ENCODE results near the gene IKZF1. TPM values are rescaled to one million over a fixed set of nuclear protein-coding genes. Genes with fewer than 3 reads are reported as not detected.
A peak's percentile ranks its signal among the peaks of the same experiment; 100 is the strongest.

IKZF1 gene
- total and polyA plus RNA-seq, 2 donors, result 99.0 to 124 TPM

DNA sequence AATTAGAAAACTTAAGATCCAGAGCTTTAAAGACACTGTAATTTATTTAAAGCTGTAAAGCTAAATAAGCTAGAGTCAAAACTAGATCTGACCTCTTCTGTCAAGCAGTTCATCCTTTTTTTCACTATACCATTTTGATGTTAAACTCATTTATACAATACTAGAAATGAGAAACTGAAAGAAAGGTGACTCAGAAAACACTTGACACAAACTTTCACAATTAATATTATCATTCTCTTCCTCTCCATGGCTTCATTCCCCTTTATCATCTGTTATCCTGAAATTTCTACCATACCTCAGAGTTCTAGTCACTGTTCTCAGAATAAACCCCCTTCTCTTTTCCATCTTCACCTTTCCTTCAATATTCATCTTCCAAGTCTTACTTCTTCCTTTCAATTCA, 144.3 kb downstream of the IKZF1 start:
- peaks cover 13 to 23% of the 10 kb centered on the region in 2 donors for H3K36me3 ChIP-seq (ENCODE audit: control insufficient read depth in 2 of 2, insufficient read depth in 2 of 2, low read length in 1 of 2)
- no peaks in the 10 kb centered on the region for H3K27me3 ChIP-seq (ENCODE audit: control insufficient read depth in 2 of 2, insufficient read depth in 1 of 2, low read length in 1 of 2)
- peaks cover 7 to 16% of the 10 kb centered on the region in 2 donors for H3K4me1 ChIP-seq (ENCODE audit: control insufficient read depth in 2 of 2, insufficient read depth in 2 of 2, low read length in 2 of 2)
- no peak overlapping the region for H3K27ac ChIP-seq (ENCODE audit: low read depth in 1 of 2, low read length in 1 of 2)
- no peak for DNase-seq (ENCODE audit: low read depth in 6 of 9, low spot score in 9 of 9)
- H3K4me3 ChIP-seq (ENCODE audit: low read length in 2 of 2), result peak overlapping the region in 1 of 2 donors; percentile 85
- H3K9me3 ChIP-seq (ENCODE audit: control insufficient read depth in 2 of 2, insufficient read depth in 1 of 2, low read length in 1 of 2), result peaks cover 0 to 3% of the 10 kb centered on the region in 2 donors

- no peak for DNase-seq (ENCODE audit: low read depth in 6 of 9, low spot score in 9 of 9)
- no peak overlapping the region for H3K27ac ChIP-seq (ENCODE audit: low read depth in 1 of 2, low read length in 1 of 2)
- peaks cover 0 to 3% of the 10 kb centered on the region in 2 donors for H3K9me3 ChIP-seq (ENCODE audit: control insufficient read depth in 2 of 2, insufficient read depth in 1 of 2, low read length in 1 of 2)
- no peaks in the 10 kb centered on the region for H3K27me3 ChIP-seq (ENCODE audit: control insufficient read depth in 2 of 2, insufficient read depth in 1 of 2, low read length in 1 of 2)
- H3K36me3 ChIP-seq (ENCODE audit: control insufficient read depth in 2 of 2, insufficient read depth in 2 of 2, low read length in 1 of 2), result peaks cover 13 to 21% of the 10 kb centered on the region in 2 donors
- H3K4me1 ChIP-seq (ENCODE audit: control insufficient read depth in 2 of 2, insufficient read depth in 2 of 2, low read length in 2 of 2), result peaks cover 7 to 16% of the 10 kb centered on the region in 2 donors
- H3K4me3 ChIP-seq (ENCODE audit: low read length in 2 of 2), result peak overlapping the region; percentile 77 to 85
- WGBS, result 30% methylated on average over 5 of the region's 5 CpGs
Observed at GRCh38 chr7:50449501-50449880, 145.0 kb downstream of the IKZF1 start.

GRCh38 chr7:50449881-50450589, 145.5 kb downstream of the IKZF1 start, which contains the start of gene FIGNL1:
Gene FIGNL1, minus strand, starts transcription at chr7:50450350. Its CDS starts 3,063 bp downstream, at chr7:50447287.
- peaks cover 7 to 16% of the 10 kb centered on the region in 2 donors for H3K4me1 ChIP-seq (ENCODE audit: control insufficient read depth in 2 of 2, insufficient read depth in 2 of 2, low read length in 2 of 2)
- WGBS, result under 1% methylated on average over 63 of the region's 63 CpGs
- H3K27me3 ChIP-seq (ENCODE audit: control insufficient read depth in 2 of 2, insufficient read depth in 1 of 2, low read length in 1 of 2), result no peaks in the 10 kb centered on the region
- peaks cover 0 to 3% of the 10 kb centered on the region in 2 donors for H3K9me3 ChIP-seq (ENCODE audit: control insufficient read depth in 2 of 2, insufficient read depth in 1 of 2, low read length in 1 of 2)
- DNase-seq (ENCODE audit: low read depth in 6 of 9, low spot score in 9 of 9), result peak; percentile 48 to 87 (median 73)
- peak within 1 kb of the TSS; percentile 78 to 86 for H3K27ac ChIP-seq (ENCODE audit: low read depth in 1 of 2, low read length in 1 of 2)
- peak within 1 kb of the TSS; percentile 77 to 85 for H3K4me3 ChIP-seq (ENCODE audit: low read length in 2 of 2)
- peaks cover 13 to 21% of the 10 kb centered on the region in 2 donors for H3K36me3 ChIP-seq (ENCODE audit: control insufficient read depth in 2 of 2, insufficient read depth in 2 of 2, low read length in 1 of 2)

GRCh38 chr7:50450590-50451032, 146.1 kb downstream of the IKZF1 start:
- peaks cover 0 to 3% of the 10 kb centered on the region in 2 donors for H3K9me3 ChIP-seq (ENCODE audit: control insufficient read depth in 2 of 2, insufficient read depth in 1 of 2, low read length in 1 of 2)
- H3K27ac ChIP-seq (ENCODE audit: low read depth in 1 of 2, low read length in 1 of 2), result peak overlapping the region; percentile 78 to 86
- H3K4me1 ChIP-seq (ENCODE audit: control insufficient read depth in 2 of 2, insufficient read depth in 2 of 2, low read length in 2 of 2), result peaks cover 7 to 16% of the 10 kb centered on the region in 2 donors
- peak overlapping the region; percentile 77 to 85 for H3K4me3 ChIP-seq (ENCODE audit: low read length in 2 of 2)
- H3K36me3 ChIP-seq (ENCODE audit: control insufficient read depth in 2 of 2, insufficient read depth in 2 of 2, low read length in 1 of 2), result peaks cover 8 to 16% of the 10 kb centered on the region in 2 donors
- peak in 4 of 9 donors; percentile 24 to 54 (median 34) for DNase-seq (ENCODE audit: low read depth in 6 of 9, low spot score in 9 of 9)
- 16% methylated on average over 32 of the region's 32 CpGs for WGBS
- no peaks in the 10 kb centered on the region for H3K27me3 ChIP-seq (ENCODE audit: control insufficient read depth in 2 of 2, insufficient read depth in 1 of 2, low read length in 1 of 2)

Other genes starting within 250 kb of the IKZF1 start
- 0.14 TPM for gene ZPBP, start 211.5 kb upstream of the IKZF1 start, total RNA-seq
- gene ZPBP, start 211.5 kb upstream of the IKZF1 start, polyA plus RNA-seq, result 0.05 TPM
- 21.9 TPM for gene FIGNL1, start 145.6 kb downstream of the IKZF1 start, total RNA-seq
- 9.0 TPM for gene FIGNL1, start 145.6 kb downstream of the IKZF1 start, polyA plus RNA-seq

Measured in thymus (tissue), 11 donors.